Esophagus muscularis mucosa (tissue), 4 donors: ENCODE results near the gene PRPF18.

ENCODE experiments used
- CTCF ChIP-seq, 3 experiments: fragments of 200-600 bp in 2 of 3; fragments of 450-650 bp in 1 of 3; sonication (generic) in 2 of 3; IDR thresholded peaks; one replicate each; pipeline ENCODE4 v1.5.1; 2017 to 2019; ENCODE audit warnings: antibody characterized with exemption in 3 of 3, mild to moderate bottlenecking in 2 of 3, moderate library complexity in 1 of 3
- EP300 ChIP-seq: sonication (generic); formaldehyde crosslinking; IDR thresholded peaks from one replicate; pipeline ENCODE4 v1.6.1; 2017; ENCODE audit warnings: antibody characterized with exemption
- POLR2A ChIP-seq: fragments of 450-650 bp; IDR thresholded peaks from one replicate; pipeline ENCODE4 v1.6.1; 2017; ENCODE audit warnings: antibody characterized with exemption, moderate library complexity, mild to moderate bottlenecking, low read depth
- POLR2AphosphoS5 ChIP-seq, 2 donors: sonication (generic); formaldehyde crosslinking; IDR thresholded peaks; one replicate each; pipeline ENCODE4 v1.6.1; 2017; ENCODE audit warnings: antibody characterized with exemption in 2 of 2

DNA sequence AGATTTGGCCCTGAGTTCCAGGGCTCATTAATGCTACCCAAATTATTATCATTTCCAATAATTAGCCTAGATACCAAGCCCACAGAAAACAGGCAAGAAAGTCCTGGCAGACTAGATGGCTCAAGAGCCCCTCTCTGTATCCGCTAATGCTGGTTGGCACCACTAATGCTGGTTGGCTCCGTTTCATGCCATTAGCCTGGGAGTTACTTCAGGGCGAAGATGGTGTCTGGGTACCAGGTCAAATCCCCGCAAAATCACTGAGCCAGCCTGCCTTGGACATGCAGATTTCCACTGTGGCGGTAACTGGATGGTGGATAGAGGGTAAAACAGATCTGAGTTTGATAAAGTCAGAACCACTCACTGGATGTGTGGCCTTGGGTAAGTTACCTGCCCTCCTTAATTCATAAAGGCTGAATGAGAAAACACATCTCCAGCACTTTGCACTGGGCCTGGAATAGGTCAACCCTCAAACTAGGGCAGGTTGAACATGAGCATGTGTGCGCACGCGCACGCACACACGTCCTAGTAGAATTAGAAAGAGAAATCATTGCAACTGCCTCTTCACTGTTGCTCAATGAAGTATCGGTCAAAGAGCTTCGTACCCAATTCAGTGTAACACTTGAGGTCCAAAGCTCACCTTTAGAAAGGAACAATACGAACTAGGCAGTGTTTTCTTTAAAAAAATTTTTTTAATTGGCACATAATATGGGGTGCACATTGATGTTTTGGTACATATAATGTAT lies 91.5 kb downstream of the PRPF18 start:
- TF ChIP-seq CTCF (IDR thresholded peaks at IDR 0.05) (no peak), POLR2AphosphoS5 (IDR thresholded peaks at IDR 0.05) (no peak), EP300 (no peak), POLR2A (no peak)
